GM18526 (cell line): ENCODE measurements around the gene TRAPPC2B.

Experiments used
- POLR2A ChIP-seq: IDR thresholded peaks from 3 replicates; pipeline ENCODE4 v1.6.1; 2011; ENCODE audit not compliant: insufficient read length; ENCODE audit errors: extremely low read depth

The TRAPPC2B gene

DNA sequence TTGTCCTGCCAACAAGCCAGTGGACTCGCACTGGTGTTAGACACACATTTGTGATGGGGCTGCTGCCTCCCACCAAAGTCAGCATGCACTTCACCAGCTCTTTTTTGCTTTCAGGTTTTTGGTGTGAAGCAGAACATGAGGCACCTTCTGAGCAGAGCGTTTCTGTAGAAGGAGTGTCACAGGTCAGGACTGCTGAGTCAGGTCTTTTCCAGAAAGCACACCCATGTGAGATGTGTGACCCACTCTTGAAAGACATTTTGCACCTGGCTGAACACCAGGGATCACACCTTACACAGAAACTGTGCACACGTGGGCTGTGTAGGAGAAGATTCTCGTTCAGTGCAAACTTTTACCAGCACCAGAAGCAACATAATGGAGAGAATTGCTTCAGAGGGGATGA, 7.4 kb upstream of the TRAPPC2B start:
- TF ChIP-seq POLR2A, result no peak

DNA sequence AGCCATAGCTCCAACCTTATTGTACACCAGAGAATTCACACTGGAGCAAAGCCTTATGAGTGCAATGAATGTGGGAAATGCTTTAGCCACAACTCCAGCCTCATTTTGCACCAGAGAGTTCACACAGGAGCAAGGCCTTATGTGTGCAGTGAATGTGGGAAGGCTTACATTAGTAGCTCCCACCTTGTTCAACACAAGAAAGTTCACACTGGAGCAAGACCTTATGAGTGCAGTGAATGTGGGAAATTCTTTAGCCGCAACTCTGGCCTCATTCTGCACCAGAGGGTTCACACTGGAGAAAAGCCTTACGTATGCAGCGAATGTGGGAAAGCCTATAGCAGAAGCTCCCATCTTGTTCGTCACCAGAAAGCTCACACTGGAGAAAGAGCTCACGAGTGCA, 5.9 kb upstream of the TRAPPC2B start:
- TF ChIP-seq POLR2A, result no peak

DNA sequence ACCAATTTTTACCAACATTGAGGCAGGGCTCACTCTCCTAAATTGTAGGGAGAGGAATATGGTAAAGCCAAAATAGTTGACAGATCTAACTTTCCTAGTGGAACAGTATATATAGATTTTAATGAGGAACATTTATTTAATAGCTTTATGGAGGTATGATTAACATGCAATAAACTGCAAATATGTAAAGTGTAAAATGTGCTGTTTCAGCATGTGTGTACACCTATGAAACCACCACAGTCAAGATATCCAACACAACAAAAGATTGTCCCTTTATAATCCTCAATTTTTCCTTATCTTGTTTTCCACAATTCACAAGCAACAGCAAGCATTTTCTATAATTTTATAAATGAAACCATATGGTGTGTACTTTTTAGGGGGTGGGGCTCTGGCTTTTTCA, 4.1 kb upstream of the TRAPPC2B start:
- TF ChIP-seq POLR2A, result no peak

DNA sequence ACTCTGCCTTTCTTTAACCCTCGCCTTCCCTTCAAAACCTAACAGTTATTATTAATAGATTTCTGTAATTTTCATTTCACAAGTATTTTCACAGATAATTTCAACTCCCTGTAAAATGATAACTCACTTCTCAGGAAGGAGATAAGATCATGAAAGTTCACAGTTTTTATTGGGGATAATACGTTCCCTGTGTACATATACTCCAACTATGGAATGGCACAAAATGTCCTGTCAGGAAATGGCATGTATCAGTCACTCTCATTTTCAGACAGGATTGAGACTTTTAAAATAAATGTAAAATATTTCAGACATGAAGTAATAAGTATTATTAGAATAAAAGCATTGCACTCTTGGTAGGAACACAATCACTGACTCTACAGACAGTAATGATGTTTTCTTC, 932 bp upstream of the TRAPPC2B start:
- TF ChIP-seq POLR2A, result no peak

DNA sequence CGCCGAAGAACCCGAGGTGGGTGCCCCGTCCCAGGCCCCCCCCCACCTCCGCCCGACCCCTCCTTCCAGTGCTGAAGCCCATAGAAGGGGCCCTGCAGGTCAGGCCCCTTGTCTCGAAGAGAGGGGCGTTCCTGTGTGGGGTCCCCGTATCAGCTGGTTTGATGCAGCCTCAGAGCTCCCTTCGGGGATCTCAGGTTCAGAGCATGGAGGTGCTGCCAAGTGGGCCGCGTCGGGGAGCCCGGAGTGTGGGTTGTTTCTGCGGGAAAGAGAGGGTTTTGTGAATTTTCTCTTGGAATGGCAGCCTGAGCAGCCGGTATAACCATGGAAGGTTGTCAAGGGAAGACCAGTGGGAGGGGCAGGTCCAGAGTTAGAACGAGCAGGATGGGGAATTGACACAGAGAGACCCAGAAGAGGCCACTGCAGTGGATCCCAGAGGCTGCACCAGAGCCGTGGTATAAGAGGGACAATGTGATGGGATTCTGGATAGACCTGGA, 384 bp downstream of the TRAPPC2B start:
- no peak for TF ChIP-seq POLR2A

DNA sequence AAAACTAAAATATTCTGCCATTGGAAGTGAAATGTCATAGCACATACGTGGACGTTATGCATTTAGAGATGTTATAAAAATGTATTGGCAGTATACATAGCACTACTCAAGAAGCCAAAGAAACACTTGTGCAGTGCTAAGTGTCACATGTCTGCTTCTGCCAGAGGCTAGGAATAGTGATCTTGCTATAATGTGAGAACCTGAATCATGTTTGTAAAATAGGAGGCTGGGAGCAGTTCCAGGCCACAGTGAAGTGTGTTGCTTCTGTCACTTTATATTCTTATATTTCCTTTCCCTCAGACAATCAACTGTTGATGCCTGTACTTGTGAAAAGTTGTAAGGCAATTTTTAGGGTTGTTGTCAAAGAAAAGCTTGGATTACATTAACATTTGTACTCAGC, 3.4 kb downstream of the TRAPPC2B start:
- no peak for TF ChIP-seq POLR2A

DNA sequence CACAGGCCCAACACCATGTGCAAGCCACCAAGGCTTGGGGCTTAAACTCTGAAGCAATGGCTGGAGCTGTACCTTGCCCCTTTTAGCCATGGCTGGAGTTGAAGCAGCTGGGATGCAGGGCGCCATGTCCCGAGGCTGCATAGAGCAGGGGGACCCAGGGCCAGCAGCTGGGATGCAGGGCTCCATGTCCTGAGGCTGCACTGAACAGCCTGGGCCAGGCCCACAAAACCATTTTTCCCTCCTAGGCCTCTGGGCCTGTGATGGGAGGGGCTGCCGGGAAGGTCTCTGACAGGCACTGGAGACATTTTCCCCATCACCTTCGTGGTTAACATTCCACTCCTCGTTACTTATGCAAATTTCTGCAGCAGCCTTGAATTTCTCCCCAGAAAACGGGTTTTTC, 10.8 kb downstream of the TRAPPC2B start:
- no peak for TF ChIP-seq POLR2A

DNA sequence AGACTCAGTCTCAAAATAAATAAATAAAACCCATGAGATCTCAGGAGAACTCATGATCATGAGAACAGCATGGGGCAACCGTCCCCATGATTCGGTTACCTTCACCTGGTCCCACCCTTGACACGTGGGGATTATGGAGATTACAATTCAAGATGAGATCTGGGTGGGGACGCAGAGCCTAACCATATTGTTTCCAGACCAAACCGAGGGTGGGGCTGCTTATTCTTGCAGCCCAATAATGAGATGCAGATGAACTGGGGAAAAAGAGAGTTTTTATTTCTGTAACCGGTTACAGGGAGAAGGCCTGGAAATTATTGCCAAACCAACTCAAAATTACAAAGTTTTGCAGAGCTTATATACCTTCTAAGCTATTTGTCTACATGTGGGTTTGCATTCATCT, 12.8 kb downstream of the TRAPPC2B start:
- no peak for TF ChIP-seq POLR2A

DNA sequence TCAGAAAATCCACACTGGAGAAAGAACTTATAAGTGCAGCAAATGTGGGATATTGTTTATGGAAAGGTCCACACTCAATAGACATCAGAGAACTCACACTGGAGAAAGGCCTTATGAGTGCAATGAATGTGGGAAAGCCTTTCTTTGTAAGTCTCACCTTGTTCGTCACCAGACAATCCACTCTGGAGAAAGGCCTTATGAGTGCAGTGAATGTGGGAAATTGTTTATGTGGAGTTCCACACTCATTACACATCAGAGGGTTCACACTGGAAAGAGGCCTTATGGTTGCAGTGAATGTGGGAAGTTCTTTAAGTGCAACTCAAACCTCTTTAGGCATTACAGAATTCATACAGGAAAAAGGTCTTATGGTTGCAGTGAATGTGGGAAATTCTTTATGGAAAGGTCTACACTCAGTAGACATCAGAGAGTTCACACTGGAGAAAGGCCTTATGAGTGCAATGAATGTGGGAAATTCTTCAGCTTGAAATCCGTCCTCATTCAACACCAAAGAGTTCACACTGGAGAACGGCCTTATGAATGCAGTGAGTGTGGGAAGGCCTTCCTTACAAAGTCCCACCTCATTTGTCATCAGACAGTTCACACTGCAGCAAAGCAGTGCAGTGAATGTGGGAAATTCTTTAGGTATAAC, 14.3 kb downstream of the TRAPPC2B start:
- TF ChIP-seq POLR2A, result no peak

DNA sequence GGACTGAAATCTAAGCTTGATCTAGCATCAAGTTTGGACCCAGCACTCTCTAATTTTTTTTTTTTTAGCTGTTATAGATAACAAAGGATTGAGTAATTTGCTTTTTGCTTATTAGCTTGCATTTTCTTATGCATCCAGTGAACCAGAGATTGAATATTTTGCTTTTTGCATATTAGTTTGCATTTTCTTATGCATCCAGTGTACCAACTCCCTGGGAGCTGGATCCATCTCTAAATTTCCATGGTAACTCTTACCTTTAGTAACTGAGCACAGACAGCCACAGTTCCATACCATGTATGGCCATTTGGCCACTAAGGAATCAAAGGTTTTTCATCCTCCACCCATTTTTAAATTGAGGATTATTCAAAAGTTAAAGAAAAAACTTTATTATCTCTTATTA, 17.6 kb downstream of the TRAPPC2B start:
- no peak for TF ChIP-seq POLR2A

DNA sequence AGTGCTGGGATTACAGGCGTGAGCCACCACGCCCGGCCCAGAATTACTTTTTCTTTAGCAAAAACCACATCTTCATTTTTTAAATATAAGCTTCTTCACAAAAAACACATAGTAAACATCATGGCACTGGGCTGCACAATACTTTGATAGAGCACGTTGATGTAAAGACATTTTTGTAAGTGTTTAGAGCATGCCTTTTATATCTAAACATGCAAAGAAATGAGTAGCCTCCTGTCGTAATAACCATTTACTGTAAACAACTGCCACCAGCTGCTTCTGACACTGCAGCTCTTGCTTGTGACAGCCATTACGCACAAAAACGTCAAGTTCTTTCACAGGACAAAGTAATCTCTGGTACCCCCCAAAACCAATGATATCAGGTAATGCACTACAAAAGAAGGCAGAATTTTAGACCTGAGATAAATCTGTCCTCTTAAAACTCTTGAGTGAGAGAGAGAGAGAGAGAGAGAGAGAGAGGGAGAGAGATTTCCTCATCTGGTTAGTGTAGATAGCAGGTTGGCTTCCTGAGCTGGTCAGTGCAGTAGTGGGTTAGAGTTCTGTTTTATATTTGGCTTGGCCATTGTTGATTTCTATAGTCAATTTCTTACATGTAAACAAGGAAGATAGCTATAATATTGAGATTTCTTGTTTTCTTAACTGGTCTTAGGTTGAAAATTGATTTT, 19.6 kb downstream of the TRAPPC2B start:
- TF ChIP-seq POLR2A, result no peak

DNA sequence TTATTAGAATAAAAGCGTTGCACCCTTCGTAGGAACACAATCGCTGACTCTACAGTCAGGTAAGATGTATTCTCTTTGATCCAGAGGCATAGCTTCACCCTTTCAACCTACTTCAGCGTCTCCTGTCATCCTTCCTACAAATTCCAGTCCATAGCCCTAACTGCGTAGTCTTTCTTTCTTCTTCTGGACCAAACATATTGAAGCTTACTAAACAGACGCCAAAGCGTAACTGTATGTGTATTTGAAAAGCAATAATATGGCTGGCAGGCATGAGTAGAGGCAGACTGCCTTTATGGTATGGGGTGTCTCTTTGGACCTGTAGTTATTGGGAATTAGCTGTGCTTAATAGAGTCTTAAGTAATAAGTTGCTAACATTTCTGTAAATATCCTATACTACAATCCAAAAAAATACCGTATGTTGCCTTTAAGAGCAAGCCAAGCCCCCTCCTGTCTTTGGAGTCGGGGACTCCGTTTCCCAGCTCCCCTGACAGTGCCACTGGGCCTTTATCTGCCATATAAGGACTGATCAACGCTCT, 25.9 kb downstream of the TRAPPC2B start:
- TF ChIP-seq POLR2A, result no peak

DNA sequence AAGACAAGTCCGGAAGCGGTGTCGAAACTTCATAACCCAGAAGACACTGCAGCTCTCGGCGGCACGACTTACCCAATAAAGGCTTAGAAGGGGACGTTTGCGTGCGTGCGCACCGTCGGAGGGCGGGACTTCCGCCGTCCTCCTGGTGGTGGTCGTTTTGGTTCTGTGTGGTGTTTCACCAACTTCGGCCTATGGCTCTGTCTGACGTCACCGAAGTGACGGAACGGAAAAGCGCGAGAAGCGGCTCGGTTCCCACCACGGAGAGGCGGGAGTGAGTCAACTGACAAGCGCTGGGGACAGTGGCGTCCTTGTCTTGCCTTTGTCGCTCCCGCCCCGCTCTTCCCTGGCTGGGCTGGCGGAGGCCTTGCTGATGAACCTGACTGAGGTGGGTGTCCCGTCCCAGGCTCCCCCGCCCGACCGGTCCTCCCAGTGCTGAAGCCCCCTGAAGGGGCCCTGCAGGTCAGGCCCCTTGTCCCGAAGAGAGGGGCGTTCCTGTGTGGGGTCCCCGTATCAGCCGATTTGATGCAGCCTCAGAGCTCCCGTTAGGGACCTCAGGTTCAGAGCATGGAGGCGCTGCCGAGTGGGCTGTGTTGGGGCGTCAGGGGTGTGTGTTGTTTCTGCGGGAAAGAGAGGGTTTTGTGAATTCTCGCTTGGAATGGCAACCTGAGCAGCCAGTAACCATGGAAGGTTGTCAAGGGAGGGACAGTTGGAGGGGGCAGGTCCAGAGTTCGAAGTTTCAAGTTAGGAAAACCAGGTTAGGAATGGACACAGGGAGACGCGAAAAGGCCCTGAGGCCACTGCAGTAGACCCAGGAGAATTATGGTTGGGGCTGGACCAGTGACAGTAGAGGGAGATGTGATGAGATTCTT, 26.6 kb downstream of the TRAPPC2B start, which contains the start of gene ZNF548:
TSS of gene ZNF548 (plus strand) at position 125 of the 869 bp plus-strand sequence. CDS start at position 371, 246 bp downstream.
- TF ChIP-seq POLR2A, result peak; percentile 50

DNA sequence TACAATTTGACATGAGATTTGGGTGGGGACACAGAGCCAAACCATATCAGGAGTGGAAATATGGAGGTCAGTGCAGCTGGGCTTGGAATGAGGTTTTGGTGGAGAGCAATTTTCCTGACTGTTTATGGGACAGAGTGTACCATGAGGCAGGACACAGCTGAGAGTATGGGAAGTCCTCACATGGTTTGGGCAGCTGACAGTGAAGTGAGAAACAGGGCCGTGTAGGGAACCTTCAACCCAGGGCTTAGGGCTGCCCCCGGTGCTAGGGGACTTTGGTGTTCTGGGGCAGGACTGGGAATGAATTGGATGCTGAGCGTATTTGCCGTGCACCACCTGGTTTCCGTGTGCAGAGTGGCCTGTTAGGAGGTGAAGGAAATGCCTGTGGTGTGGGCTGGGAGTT, 32.4 kb downstream of the TRAPPC2B start:
- TF ChIP-seq POLR2A, result no peak

DNA sequence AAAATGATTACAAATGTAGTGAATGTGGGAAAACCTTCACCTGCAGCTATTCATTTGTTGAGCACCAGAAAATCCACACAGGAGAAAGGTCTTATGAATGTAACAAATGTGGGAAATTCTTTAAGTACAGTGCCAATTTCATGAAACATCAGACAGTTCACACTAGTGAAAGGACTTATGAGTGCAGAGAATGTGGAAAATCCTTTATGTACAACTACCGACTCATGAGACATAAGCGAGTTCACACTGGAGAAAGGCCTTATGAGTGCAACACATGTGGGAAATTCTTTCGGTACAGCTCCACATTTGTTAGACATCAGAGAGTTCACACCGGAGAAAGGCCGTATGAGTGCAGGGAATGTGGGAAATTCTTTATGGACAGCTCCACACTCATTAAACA, 35.5 kb downstream of the TRAPPC2B start:
- TF ChIP-seq POLR2A, result no peak
